Neural cell (in vitro differentiated cells): ENCODE data around the gene COL6A3. TPM values are rescaled to one million over a fixed set of nuclear protein-coding genes. Genes with fewer than 3 reads are reported as not detected.

Experiments used
- H2AFZ ChIP-seq: fragments of 200-600, 300-800 bp; sonication (generic), shearing (Covaris generic); 2 replicates; pipeline ENCODE4 v1.6.0; 2014; ENCODE audit warnings: low read depth, mild to moderate bottlenecking, antibody characterized with exemption, low read length, moderate library complexity
- H3F3A ChIP-seq: fragments of 200-600 bp; shearing (Covaris generic); 2 replicates; pipeline ENCODE4 v1.6.1; 2016; ENCODE audit warnings: mild to moderate bottlenecking, moderate library complexity, mixed read lengths, antibody characterized with exemption, low read length; ENCODE audit not compliant: insufficient read depth, poor library complexity, severe bottlenecking
- H3K27ac ChIP-seq: fragments of 200-600, 300-800 bp; sonication (generic), shearing (Covaris generic); 2 replicates; pipeline ENCODE4 v1.5.1; 2014; ENCODE audit warnings: mild to moderate bottlenecking, low read length, moderate library complexity
- H3K27me3 ChIP-seq: fragments of 300-800, 200-600 bp; sonication (generic), shearing (Covaris generic); 2 replicates; pipeline ENCODE4 v1.6.0; 2014; ENCODE audit warnings: mild to moderate bottlenecking, low read depth, low read length, moderate library complexity; ENCODE audit not compliant: insufficient read depth
- H3K36me3 ChIP-seq: fragments of 300-800, 200-600 bp; sonication (generic), shearing (Covaris generic); 2 replicates; pipeline ENCODE4 v1.5.1; 2014; ENCODE audit warnings: mild to moderate bottlenecking, antibody characterized with exemption, low read length, moderate library complexity; ENCODE audit not compliant: insufficient read depth
- H3K4me2 ChIP-seq: fragments of 300-800, 200-600 bp; sonication (generic), shearing (Covaris generic); 2 replicates; pipeline ENCODE4 v1.6.0; 2014; ENCODE audit warnings: mild to moderate bottlenecking, low read length
- H3K4me3 ChIP-seq: fragments of 300-800, 200-600 bp; sonication (generic), shearing (Covaris generic); 2 replicates; pipeline ENCODE4 v1.5.1; 2014; ENCODE audit warnings: mild to moderate bottlenecking, low read length, moderate library complexity
- H3K79me2 ChIP-seq: fragments of 200-600 bp; shearing (Covaris generic); replicated peaks from 2 replicates; pipeline ENCODE4 v1.6.0; 2014; ENCODE audit warnings: mild to moderate bottlenecking, low read length, moderate library complexity; ENCODE audit not compliant: insufficient read depth
- H3K9ac ChIP-seq: fragments of 300-800, 200-600 bp; sonication (generic), shearing (Covaris generic); 2 replicates; pipeline ENCODE4 v1.6.1; 2016; ENCODE audit warnings: mild to moderate bottlenecking, low read length, mixed read lengths
- H3K9me2 ChIP-seq: fragments of 200-600 bp; shearing (Covaris generic); 2 replicates; pipeline ENCODE4 v1.6.1; 2016; ENCODE audit warnings: mild to moderate bottlenecking, low read length, mixed read lengths; ENCODE audit not compliant: insufficient read depth
- H3K9me3 ChIP-seq: fragments of 200-600, 300-800 bp; sonication (generic), shearing (Covaris generic); 2 replicates; pipeline ENCODE4 v1.6.1; 2016; ENCODE audit warnings: mild to moderate bottlenecking, mixed run types, low read length, moderate library complexity, mixed read lengths
- H4K20me1 ChIP-seq: fragments of 200-600 bp; shearing (Covaris generic); 2 replicates; pipeline ENCODE4 v1.6.1; 2016; ENCODE audit warnings: mild to moderate bottlenecking, mixed run types; ENCODE audit not compliant: insufficient read depth
- CTCF ChIP-seq: fragments of 450-650 bp; IDR thresholded peaks from 2 replicates; pipeline ENCODE4 v1.5.1; 2014; ENCODE audit warnings: antibody characterized with exemption, mild to moderate bottlenecking, moderate library complexity; ENCODE audit not compliant: poor library complexity, severe bottlenecking
- EP300 ChIP-seq: fragments of 450-650 bp; conservative IDR thresholded peaks from 2 replicates; pipeline ENCODE4 v1.6.1; 2014; ENCODE audit warnings: antibody characterized with exemption, mild to moderate bottlenecking, moderate library complexity; ENCODE audit not compliant: poor library complexity, severe bottlenecking
- EZH2 ChIP-seq: fragments of 200-600, 300-800 bp; shearing (Covaris generic), sonication (generic); IDR thresholded peaks from 2 replicates; pipeline ENCODE4 v1.6.1; 2014; ENCODE audit warnings: antibody characterized with exemption, low read length, borderline replicate concordance, mild to moderate bottlenecking; ENCODE audit not compliant: insufficient read depth, poor library complexity, severe bottlenecking
- MXI1 ChIP-seq: fragments of 450-650 bp; conservative IDR thresholded peaks from 2 replicates; pipeline ENCODE4 v1.6.1; 2014; ENCODE audit warnings: antibody characterized with exemption, mild to moderate bottlenecking; ENCODE audit not compliant: poor library complexity, severe bottlenecking
- POLR2AphosphoS5 ChIP-seq: IDR thresholded peaks from 2 replicates; pipeline ENCODE4 v1.6.1; 2012
- RAD21 ChIP-seq: fragments of 450-650 bp; conservative IDR thresholded peaks from 2 replicates; pipeline ENCODE4 v1.6.1; 2014; ENCODE audit warnings: antibody characterized with exemption, mild to moderate bottlenecking, moderate library complexity
- REST ChIP-seq: IDR thresholded peaks from 2 replicates; pipeline ENCODE4 v1.6.1; 2012; ENCODE audit warnings: borderline replicate concordance
- SMC3 ChIP-seq: fragments of 450-650 bp; conservative IDR thresholded peaks from 2 replicates; pipeline ENCODE4 v1.6.1; 2014; ENCODE audit warnings: antibody characterized with exemption, mild to moderate bottlenecking, moderate library complexity; ENCODE audit not compliant: poor library complexity
- TAF1 ChIP-seq: IDR thresholded peaks from 2 replicates; pipeline ENCODE4 v1.6.1; 2012; ENCODE audit warnings: low read depth
- polyA plus RNA-seq: library from polyadenylated mRNA; depleted of rRNA; stranded (reverse); fragments of >200 nt; gene quantifications from 2 replicates; pipeline ENCODE4 v1.2.3, GENCODE V29; 2014

The COL6A3 gene
- polyA plus RNA-seq, 1 donor from 2014 or later, result 0.05 TPM

GRCh38 chr2:237448626-237449025 lies 34.7 kb upstream of the COL6A3 start:
- H3F3A ChIP-seq, result no peaks in the 10 kb centered on the region
- H3K9me2 ChIP-seq, result no peaks in the 10 kb centered on the region
- no peaks in the 10 kb centered on the region for H3K36me3 ChIP-seq
- no peaks in the 10 kb centered on the region for H3K79me2 ChIP-seq
- no peaks in the 10 kb centered on the region for H4K20me1 ChIP-seq
- no peak overlapping the region for H3K4me2 ChIP-seq
- H3K9ac ChIP-seq, result no peak overlapping the region
- no peaks in the 10 kb centered on the region for H3K9me3 ChIP-seq
- H2AFZ ChIP-seq, result no peak overlapping the region
- TF ChIP-seq RAD21 (no peak), SMC3 (no peak), EZH2 (no peak), CTCF (no peak), POLR2AphosphoS5 (no peak), MXI1 (no peak), EP300 (no peak), REST (no peak), TAF1 (no peak)
- H3K27me3 ChIP-seq, result no peaks in the 10 kb centered on the region
- no peak overlapping the region for H3K4me3 ChIP-seq
- no peak overlapping the region for H3K27ac ChIP-seq

GRCh38 chr2:237448171-237448570 lies 34.2 kb upstream of the COL6A3 start:
- no peak overlapping the region for H3K27ac ChIP-seq
- no peaks in the 10 kb centered on the region for H3K79me2 ChIP-seq
- no peak overlapping the region for H3K4me3 ChIP-seq
- no peaks in the 10 kb centered on the region for H3K36me3 ChIP-seq
- H3K9ac ChIP-seq, result no peak overlapping the region
- no peak for TF ChIP-seq REST
- TF ChIP-seq SMC3, result no peak
- no peak for TF ChIP-seq CTCF
- TF ChIP-seq MXI1, result no peak
- TF ChIP-seq EP300, result no peak
- TF ChIP-seq EZH2, result no peak
- TF ChIP-seq RAD21, result no peak
- no peak for TF ChIP-seq TAF1
- no peak for TF ChIP-seq POLR2AphosphoS5
- no peaks in the 10 kb centered on the region for H3K9me3 ChIP-seq
- no peak overlapping the region for H2AFZ ChIP-seq
- H3K4me2 ChIP-seq, result no peak overlapping the region
- H3K27me3 ChIP-seq, result no peaks in the 10 kb centered on the region
- H3K9me2 ChIP-seq, result no peaks in the 10 kb centered on the region
- H4K20me1 ChIP-seq, result no peaks in the 10 kb centered on the region
- H3F3A ChIP-seq, result no peaks in the 10 kb centered on the region
